Testis (tissue), 2 donors: Measurements from ENCODE around the gene ETHE1.

Experiments
- CTCF ChIP-seq, 3 experiments: fragments of 450-650 bp in 2 of 3; fragments of 200-600 bp in 1 of 3; sonication (generic) in 1 of 3; IDR thresholded peaks; one replicate each; pipeline ENCODE4 v1.5.1; 2016 to 2019; ENCODE audit warnings: antibody characterized with exemption in 3 of 3, mild to moderate bottlenecking in 2 of 3, moderate library complexity in 1 of 3
- POLR2A ChIP-seq: fragments of 450-650 bp; IDR thresholded peaks from one replicate; pipeline ENCODE4 v1.6.1; 2017; ENCODE audit warnings: antibody characterized with exemption, mild to moderate bottlenecking, moderate library complexity

- TF ChIP-seq CTCF (IDR thresholded peaks at IDR 0.05): no peak
- TF ChIP-seq POLR2A: no peak
Measured at GRCh38 chr19:43462785-43463380, 64.1 kb downstream of the ETHE1 start.
